Mammary epithelial cell (primary cell): ENCODE measurements around the gene IFT43.

Experiments
- EZH2 ChIP-seq: IDR thresholded peaks from 2 replicates; pipeline ENCODE4 v1.6.1; 2012; ENCODE audit warnings: low read length, inconsistent platforms, borderline replicate concordance
- TF ChIP-seq, protein P1 (sequence below), 2 donors: IDR thresholded peaks in 1 of 2; conservative IDR thresholded peaks in 1 of 2; 2 replicates each; pipeline ENCODE4 v1.5.1; 2011 to 2012; ENCODE audit warnings: inconsistent platforms in 2 of 2, low read length in 2 of 2, mild to moderate bottlenecking in 2 of 2, control low read depth in 1 of 2, low read depth in 1 of 2; ENCODE audit not compliant: insufficient read depth in 1 of 2; ENCODE audit errors: extremely low read depth in 1 of 2

DNA sequence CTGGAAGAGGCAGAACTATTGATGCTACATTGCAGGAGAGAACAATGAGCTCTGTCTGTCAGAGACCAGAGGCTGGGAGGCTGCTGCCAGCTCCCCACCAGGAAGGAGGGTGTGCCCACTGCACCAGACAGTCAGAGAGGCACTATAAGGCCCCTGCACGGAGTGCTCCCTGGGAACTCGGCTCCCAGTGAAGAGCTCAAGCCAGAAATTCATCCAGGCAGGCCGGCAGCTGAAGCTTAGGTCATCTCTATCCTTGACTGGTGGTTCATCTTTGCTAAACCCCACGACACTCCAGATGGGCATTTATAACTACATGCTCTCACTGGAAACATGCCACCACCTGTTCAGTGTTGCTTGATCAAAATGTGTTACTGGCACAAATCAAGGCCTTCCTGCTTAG is 101.1 kb downstream of the IFT43 start:
- TF ChIP-seq, protein P1, sequence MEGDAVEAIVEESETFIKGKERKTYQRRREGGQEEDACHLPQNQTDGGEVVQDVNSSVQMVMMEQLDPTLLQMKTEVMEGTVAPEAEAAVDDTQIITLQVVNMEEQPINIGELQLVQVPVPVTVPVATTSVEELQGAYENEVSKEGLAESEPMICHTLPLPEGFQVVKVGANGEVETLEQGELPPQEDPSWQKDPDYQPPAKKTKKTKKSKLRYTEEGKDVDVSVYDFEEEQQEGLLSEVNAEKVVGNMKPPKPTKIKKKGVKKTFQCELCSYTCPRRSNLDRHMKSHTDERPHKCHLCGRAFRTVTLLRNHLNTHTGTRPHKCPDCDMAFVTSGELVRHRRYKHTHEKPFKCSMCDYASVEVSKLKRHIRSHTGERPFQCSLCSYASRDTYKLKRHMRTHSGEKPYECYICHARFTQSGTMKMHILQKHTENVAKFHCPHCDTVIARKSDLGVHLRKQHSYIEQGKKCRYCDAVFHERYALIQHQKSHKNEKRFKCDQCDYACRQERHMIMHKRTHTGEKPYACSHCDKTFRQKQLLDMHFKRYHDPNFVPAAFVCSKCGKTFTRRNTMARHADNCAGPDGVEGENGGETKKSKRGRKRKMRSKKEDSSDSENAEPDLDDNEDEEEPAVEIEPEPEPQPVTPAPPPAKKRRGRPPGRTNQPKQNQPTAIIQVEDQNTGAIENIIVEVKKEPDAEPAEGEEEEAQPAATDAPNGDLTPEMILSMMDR (conservative IDR thresholded peaks at IDR 0.05 in 1 of 2, IDR thresholded peaks at IDR 0.05 in 1 of 2; ENCODE audit: extremely low read depth in 1 of 2, insufficient read depth in 1 of 2, low read depth in 1 of 2, low read length in 2 of 2): no peak
- no peak for TF ChIP-seq EZH2
